ENCODE results near the gene FTSJ3. TPM values are rescaled to one million over a fixed set of nuclear protein-coding genes. Genes with fewer than 3 reads are reported as not detected.
A peak's percentile ranks its signal among the peaks of the same experiment; 100 is the strongest.

FTSJ3 gene
- total RNA-seq, 4 donors from 2014 or later, result 46.8 to 72.4 (median 56.2) TPM

DNA sequence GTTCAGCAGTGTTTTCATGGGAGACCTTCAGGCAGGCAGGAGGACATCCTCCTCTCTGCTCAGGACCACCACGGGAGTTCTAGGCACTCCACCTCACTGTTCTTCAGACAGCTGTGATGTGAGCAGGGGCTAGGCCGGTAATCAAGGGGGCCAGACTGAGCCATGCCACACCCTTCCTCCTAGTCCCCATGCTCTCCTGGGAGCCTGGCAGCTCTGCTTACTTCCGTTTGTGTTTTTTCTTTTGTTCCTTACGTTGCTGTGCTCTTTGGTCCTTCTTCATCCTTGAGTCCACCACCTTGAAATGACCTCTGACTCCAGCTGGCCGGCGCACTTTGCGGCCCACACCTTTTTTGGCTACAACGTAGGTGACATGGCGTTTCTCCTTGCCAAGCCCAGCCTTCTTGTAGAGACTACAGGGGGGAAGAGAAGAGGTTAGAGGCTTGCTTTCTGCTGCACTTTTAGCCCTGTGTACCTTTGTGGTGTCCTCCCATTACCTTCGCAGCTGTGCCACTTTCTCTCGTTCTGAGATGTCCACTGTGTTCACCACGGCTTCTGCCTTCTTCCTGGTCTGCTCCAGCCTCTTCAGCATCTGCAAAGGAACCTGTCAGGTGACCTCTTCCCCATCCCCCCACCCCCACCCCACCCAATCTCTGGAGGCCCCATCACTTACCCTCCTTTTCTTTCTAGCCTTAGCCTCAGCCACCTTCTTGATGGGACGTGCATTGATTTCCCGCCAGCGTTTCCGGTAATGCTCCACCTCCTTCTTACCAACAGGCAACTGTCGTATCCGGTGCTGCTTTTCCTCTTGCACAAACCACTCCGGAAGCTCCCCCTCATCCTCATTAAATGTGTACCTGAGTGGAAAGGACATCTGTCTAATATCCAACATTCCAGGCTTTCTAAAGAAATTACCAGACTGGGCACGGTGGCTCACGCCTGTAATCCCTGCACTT lies 7.6 kb downstream of the FTSJ3 start:
- Histone ChIP-seq H3K36me3 (peaks cover 90 to 100% (median 100%) of the 10 kb centered on the region in 4 donors), H3K4me3 (no peak overlapping the region), H3K27ac (replicated peaks in 1 of 4) (peak overlapping the region in 1 of 4 donors; percentile 51), H3K4me1 (peaks cover 0 to 9% (median 4%) of the 10 kb centered on the region in 4 donors), H3K27me3 (no peaks in the 10 kb centered on the region), H3K9me3 (no peaks in the 10 kb centered on the region)
- DNase-seq (ENCODE audit: extremely low spot score), result no peak
- 75% methylated on average over 21 of the region's 21 CpGs for WGBS
- TF ChIP-seq POLR2AphosphoS5 (IDR thresholded peaks at IDR 0.05), result no peak
- TF ChIP-seq EP300 (IDR thresholded peaks at IDR 0.05), result no peak
- TF ChIP-seq, protein P1, sequence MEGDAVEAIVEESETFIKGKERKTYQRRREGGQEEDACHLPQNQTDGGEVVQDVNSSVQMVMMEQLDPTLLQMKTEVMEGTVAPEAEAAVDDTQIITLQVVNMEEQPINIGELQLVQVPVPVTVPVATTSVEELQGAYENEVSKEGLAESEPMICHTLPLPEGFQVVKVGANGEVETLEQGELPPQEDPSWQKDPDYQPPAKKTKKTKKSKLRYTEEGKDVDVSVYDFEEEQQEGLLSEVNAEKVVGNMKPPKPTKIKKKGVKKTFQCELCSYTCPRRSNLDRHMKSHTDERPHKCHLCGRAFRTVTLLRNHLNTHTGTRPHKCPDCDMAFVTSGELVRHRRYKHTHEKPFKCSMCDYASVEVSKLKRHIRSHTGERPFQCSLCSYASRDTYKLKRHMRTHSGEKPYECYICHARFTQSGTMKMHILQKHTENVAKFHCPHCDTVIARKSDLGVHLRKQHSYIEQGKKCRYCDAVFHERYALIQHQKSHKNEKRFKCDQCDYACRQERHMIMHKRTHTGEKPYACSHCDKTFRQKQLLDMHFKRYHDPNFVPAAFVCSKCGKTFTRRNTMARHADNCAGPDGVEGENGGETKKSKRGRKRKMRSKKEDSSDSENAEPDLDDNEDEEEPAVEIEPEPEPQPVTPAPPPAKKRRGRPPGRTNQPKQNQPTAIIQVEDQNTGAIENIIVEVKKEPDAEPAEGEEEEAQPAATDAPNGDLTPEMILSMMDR (IDR thresholded peaks at IDR 0.05), result no peak
- TF ChIP-seq POLR2A (IDR thresholded peaks at IDR 0.05; ENCODE audit: low read depth), result no peak
- intact Hi-C loops (cut with DNase I), result no loop called here

DNA sequence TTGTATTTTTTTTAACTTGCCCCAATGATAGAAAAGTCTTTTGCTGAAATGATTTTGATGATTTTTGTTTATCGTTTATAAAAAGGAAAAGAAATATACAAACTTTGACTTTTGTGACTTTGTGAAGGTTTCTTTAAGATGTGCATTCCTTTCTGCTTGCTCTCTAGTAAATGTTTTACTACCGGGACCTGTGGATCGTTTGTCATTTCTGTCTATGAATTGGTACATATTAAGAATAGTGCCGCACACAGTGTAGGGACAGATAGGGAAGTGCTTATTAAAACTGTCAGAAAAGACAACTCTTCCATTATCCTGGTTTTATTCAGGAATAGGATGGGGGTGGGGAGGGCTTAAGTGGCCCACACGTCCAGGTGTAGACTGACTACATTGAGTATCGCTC lies 8.3 kb downstream of the FTSJ3 start:
- peaks cover 90 to 100% (median 100%) of the 10 kb centered on the region in 4 donors for H3K36me3 ChIP-seq
- no peaks in the 10 kb centered on the region for H3K27me3 ChIP-seq
- H3K4me3 ChIP-seq, result no peak overlapping the region
- 67% methylated on average over 6 of the region's 6 CpGs for WGBS
- no peaks in the 10 kb centered on the region for H3K9me3 ChIP-seq
- TF ChIP-seq EP300 (IDR thresholded peaks at IDR 0.05), result no peak
- TF ChIP-seq POLR2AphosphoS5 (IDR thresholded peaks at IDR 0.05), result no peak
- TF ChIP-seq, protein P1 (IDR thresholded peaks at IDR 0.05), result no peak
- no peak for TF ChIP-seq POLR2A (IDR thresholded peaks at IDR 0.05; ENCODE audit: low read depth)
- intact Hi-C loops (cut with DNase I), result no loop called here
- no peak for DNase-seq (ENCODE audit: extremely low spot score)
- H3K4me1 ChIP-seq, result peaks cover 0 to 9% (median 2%) of the 10 kb centered on the region in 4 donors
- H3K27ac ChIP-seq (replicated peaks in 1 of 4), result no peak overlapping the region

DNA sequence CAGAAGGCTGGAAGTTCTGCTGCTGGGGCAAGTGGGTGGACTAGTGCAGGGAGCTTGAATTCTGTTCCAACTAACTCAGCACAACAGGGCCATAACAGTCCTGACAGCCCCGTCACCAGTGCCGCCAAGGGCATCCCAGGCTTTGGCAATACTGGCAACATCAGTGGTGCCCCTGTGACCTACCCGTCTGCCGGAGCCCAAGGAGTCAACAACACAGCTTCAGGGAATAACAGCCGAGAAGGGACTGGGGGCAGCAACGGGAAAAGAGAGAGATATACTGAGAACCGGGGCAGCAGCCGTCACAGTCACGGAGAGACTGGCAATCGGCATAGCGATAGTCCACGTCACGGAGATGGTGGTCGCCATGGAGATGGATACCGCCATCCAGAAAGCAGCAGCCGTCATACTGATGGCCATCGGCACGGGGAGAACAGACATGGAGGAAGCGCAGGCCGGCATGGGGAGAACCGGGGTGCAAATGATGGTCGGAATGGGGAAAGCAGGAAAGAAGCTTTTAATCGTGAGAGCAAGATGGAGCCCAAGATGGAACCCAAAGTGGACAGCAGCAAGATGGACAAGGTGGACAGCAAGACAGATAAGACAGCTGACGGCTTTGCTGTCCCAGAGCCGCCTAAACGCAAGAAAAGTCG lies 9.6 kb downstream of the FTSJ3 start:
- Histone ChIP-seq H3K27ac (replicated peaks in 1 of 4) (no peak overlapping the region), H3K4me1 (peaks cover 0 to 9% (median 2%) of the 10 kb centered on the region in 4 donors), H3K9me3 (no peaks in the 10 kb centered on the region), H3K4me3 (no peak overlapping the region), H3K36me3 (peaks cover 90 to 100% (median 100%) of the 10 kb centered on the region in 4 donors), H3K27me3 (no peaks in the 10 kb centered on the region)
- intact Hi-C loops (cut with DNase I), result no loop called here
- WGBS, result 95% methylated on average over 25 of the region's 27 CpGs
- TF ChIP-seq EP300 (IDR thresholded peaks at IDR 0.05), result no peak
- TF ChIP-seq POLR2AphosphoS5 (IDR thresholded peaks at IDR 0.05), result no peak
- TF ChIP-seq, protein P1 (IDR thresholded peaks at IDR 0.05), result no peak
- no peak for TF ChIP-seq POLR2A (IDR thresholded peaks at IDR 0.05; ENCODE audit: low read depth)
- DNase-seq (ENCODE audit: extremely low spot score), result no peak

- Histone ChIP-seq H3K27ac (replicated peaks in 1 of 4) (no peak overlapping the region), H3K4me3 (no peak overlapping the region), H3K4me1 (peaks cover 0 to 9% (median 2%) of the 10 kb centered on the region in 4 donors), H3K36me3 (peaks cover 94 to 100% (median 100%) of the 10 kb centered on the region in 4 donors), H3K9me3 (no peaks in the 10 kb centered on the region), H3K27me3 (no peaks in the 10 kb centered on the region)
- intact Hi-C loops (cut with DNase I), result no loop called here
- TF ChIP-seq, protein P1 (IDR thresholded peaks at IDR 0.05), result no peak
- TF ChIP-seq EP300 (IDR thresholded peaks at IDR 0.05) (no peak), POLR2A (IDR thresholded peaks at IDR 0.05; ENCODE audit: low read depth) (no peak), POLR2AphosphoS5 (IDR thresholded peaks at IDR 0.05) (no peak)
- WGBS, result 90% methylated on average over 4 of the region's 4 CpGs
- no peak for DNase-seq (ENCODE audit: extremely low spot score)
Measured at GRCh38 chr17:63816669-63817068, 10.8 kb downstream of the FTSJ3 start.

Measured in esophagus muscularis mucosa (tissue), 4 donors.